ENCODE measurements around the gene C17orf75.

C17orf75 gene

GRCh38 chr17:32279891-32280716 is 61.9 kb downstream of the C17orf75 start:
- H3K4me3 ChIP-seq (ENCODE audit: severe bottlenecking), result no peak overlapping the region
- H3K27ac ChIP-seq (ENCODE audit: poor library complexity, severe bottlenecking), result no peak overlapping the region
- H3K9me3 ChIP-seq (ENCODE audit: severe bottlenecking), result no peaks in the 10 kb centered on the region
- no peak for TF ChIP-seq CTCF (IDR thresholded peaks at IDR 0.05; ENCODE audit: poor library complexity, severe bottlenecking)
- H3K4me1 ChIP-seq (ENCODE audit: insufficient read depth, poor library complexity, severe bottlenecking), result no peaks in the 10 kb centered on the region
- H3K36me3 ChIP-seq (ENCODE audit: low read depth), result no peaks in the 10 kb centered on the region
- DNase-seq (ENCODE audit: low spot score) (no peak), ATAC-seq (ENCODE audit: low read depth) (no peak)
- no peaks in the 10 kb centered on the region for H3K27me3 ChIP-seq (ENCODE audit: insufficient read depth, poor library complexity, severe bottlenecking)

GRCh38 chr17:32278815-32279214 is 63.2 kb downstream of the C17orf75 start:
- DNase-seq (ENCODE audit: low spot score) (no peak), ATAC-seq (ENCODE audit: low read depth) (no peak)
- H3K9me3 ChIP-seq (ENCODE audit: severe bottlenecking), result no peaks in the 10 kb centered on the region
- no peaks in the 10 kb centered on the region for H3K4me1 ChIP-seq (ENCODE audit: insufficient read depth, poor library complexity, severe bottlenecking)
- H3K27ac ChIP-seq (ENCODE audit: poor library complexity, severe bottlenecking), result no peak overlapping the region
- no peaks in the 10 kb centered on the region for H3K27me3 ChIP-seq (ENCODE audit: insufficient read depth, poor library complexity, severe bottlenecking)
- no peak overlapping the region for H3K4me3 ChIP-seq (ENCODE audit: severe bottlenecking)
- TF ChIP-seq CTCF (IDR thresholded peaks at IDR 0.05; ENCODE audit: poor library complexity, severe bottlenecking), result no peak
- H3K36me3 ChIP-seq (ENCODE audit: low read depth), result no peaks in the 10 kb centered on the region

Data from RWPE2 (cell line).